KMS-11 (cell line): ENCODE results near the gene SSTR5.

Source experiments
- H2AFZ ChIP-seq: fragments of 200-600 bp; sonication (generic); 2 replicates; pipeline ENCODE4 v1.6.1; 2016; ENCODE audit warnings: antibody characterized with exemption, mixed run types, low read depth
- H3K27ac ChIP-seq: fragments of 200-600 bp; sonication (generic); 2 replicates; pipeline ENCODE4 v1.6.1; 2016; ENCODE audit warnings: mild to moderate bottlenecking, mixed run types
- H3K27me3 ChIP-seq: fragments of 200-600 bp; sonication (generic); 2 replicates; pipeline ENCODE4 v1.6.1; 2017; ENCODE audit warnings: mild to moderate bottlenecking, low read depth, mixed run types, moderate library complexity; ENCODE audit not compliant: insufficient read depth
- H3K36me3 ChIP-seq: fragments of 200-600 bp; sonication (generic); 2 replicates; pipeline ENCODE4 v1.6.1; 2017; ENCODE audit warnings: mild to moderate bottlenecking, mixed run types; ENCODE audit not compliant: insufficient read depth
- H3K4me1 ChIP-seq: fragments of 200-600 bp; sonication (generic); 2 replicates; pipeline ENCODE4 v1.6.1; 2016; ENCODE audit warnings: mild to moderate bottlenecking, low read depth, mixed run types; ENCODE audit not compliant: poor library complexity, severe bottlenecking
- H3K4me2 ChIP-seq: fragments of 200-600 bp; sonication (generic); 2 replicates; pipeline ENCODE4 v1.7.0; 2016; ENCODE audit warnings: mild to moderate bottlenecking, mixed run types
- H3K4me3 ChIP-seq: fragments of 200-600 bp; sonication (generic); IDR thresholded peaks from 2 replicates; pipeline ENCODE4 v1.6.1; 2017; ENCODE audit warnings: low read depth, low read length, mixed read lengths; ENCODE audit not compliant: insufficient read depth
- H3K79me2 ChIP-seq: fragments of 200-600 bp; sonication (generic); 2 replicates; pipeline ENCODE4 v1.6.1; 2016; ENCODE audit warnings: low read depth, mixed run types; ENCODE audit not compliant: insufficient read depth
- H3K9ac ChIP-seq: fragments of 200-600 bp; sonication (generic); 2 replicates; pipeline ENCODE4 v1.6.1; 2016; ENCODE audit warnings: mild to moderate bottlenecking, mixed run types
- H4K20me1 ChIP-seq: fragments of 200-600 bp; sonication (generic); 2 replicates; pipeline ENCODE4 v1.6.1; 2016; ENCODE audit warnings: mild to moderate bottlenecking, mixed run types; ENCODE audit not compliant: insufficient read depth
- TF ChIP-seq, protein P1 (sequence below): fragments of 200-600 bp; sonication (generic); conservative IDR thresholded peaks from 2 replicates; pipeline ENCODE4 v1.6.1; 2017; ENCODE audit warnings: low read depth, mild to moderate bottlenecking, antibody characterized with exemption, low read length, moderate library complexity, mixed read lengths

Gene SSTR5

GRCh38 chr16:1100084-1100800 is 27.7 kb downstream of the SSTR5 start:
- H3K36me3 ChIP-seq: no peaks in the 10 kb centered on the region
- H3K27me3 ChIP-seq: peaks cover 92% of the 10 kb centered on the region
- TF ChIP-seq, protein P1, sequence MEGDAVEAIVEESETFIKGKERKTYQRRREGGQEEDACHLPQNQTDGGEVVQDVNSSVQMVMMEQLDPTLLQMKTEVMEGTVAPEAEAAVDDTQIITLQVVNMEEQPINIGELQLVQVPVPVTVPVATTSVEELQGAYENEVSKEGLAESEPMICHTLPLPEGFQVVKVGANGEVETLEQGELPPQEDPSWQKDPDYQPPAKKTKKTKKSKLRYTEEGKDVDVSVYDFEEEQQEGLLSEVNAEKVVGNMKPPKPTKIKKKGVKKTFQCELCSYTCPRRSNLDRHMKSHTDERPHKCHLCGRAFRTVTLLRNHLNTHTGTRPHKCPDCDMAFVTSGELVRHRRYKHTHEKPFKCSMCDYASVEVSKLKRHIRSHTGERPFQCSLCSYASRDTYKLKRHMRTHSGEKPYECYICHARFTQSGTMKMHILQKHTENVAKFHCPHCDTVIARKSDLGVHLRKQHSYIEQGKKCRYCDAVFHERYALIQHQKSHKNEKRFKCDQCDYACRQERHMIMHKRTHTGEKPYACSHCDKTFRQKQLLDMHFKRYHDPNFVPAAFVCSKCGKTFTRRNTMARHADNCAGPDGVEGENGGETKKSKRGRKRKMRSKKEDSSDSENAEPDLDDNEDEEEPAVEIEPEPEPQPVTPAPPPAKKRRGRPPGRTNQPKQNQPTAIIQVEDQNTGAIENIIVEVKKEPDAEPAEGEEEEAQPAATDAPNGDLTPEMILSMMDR: no peak
- H4K20me1 ChIP-seq: no peaks in the 10 kb centered on the region
- no peak overlapping the region for H3K27ac ChIP-seq
- H3K4me3 ChIP-seq: no peak overlapping the region
- no peak overlapping the region for H2AFZ ChIP-seq
- no peak overlapping the region for H3K4me2 ChIP-seq
- no peak overlapping the region for H3K9ac ChIP-seq
- H3K4me1 ChIP-seq: no peaks in the 10 kb centered on the region
- no peaks in the 10 kb centered on the region for H3K79me2 ChIP-seq

GRCh38 chr16:1101133-1101532 is 28.6 kb downstream of the SSTR5 start:
- peaks cover 92% of the 10 kb centered on the region for H3K27me3 ChIP-seq
- H3K4me3 ChIP-seq: no peak overlapping the region
- H2AFZ ChIP-seq: no peak overlapping the region
- no peaks in the 10 kb centered on the region for H3K36me3 ChIP-seq
- H3K4me2 ChIP-seq: no peak overlapping the region
- no peaks in the 10 kb centered on the region for H3K4me1 ChIP-seq
- H3K27ac ChIP-seq: no peak overlapping the region
- no peaks in the 10 kb centered on the region for H4K20me1 ChIP-seq
- TF ChIP-seq, protein P1: no peak
- no peaks in the 10 kb centered on the region for H3K79me2 ChIP-seq
- H3K9ac ChIP-seq: no peak overlapping the region

GRCh38 chr16:1101573-1102332 is 29.2 kb downstream of the SSTR5 start:
- TF ChIP-seq, protein P1: no peak
- no peak overlapping the region for H3K27ac ChIP-seq
- no peaks in the 10 kb centered on the region for H4K20me1 ChIP-seq
- no peaks in the 10 kb centered on the region for H3K79me2 ChIP-seq
- no peaks in the 10 kb centered on the region for H3K4me1 ChIP-seq
- no peak overlapping the region for H3K4me3 ChIP-seq
- H3K36me3 ChIP-seq: no peaks in the 10 kb centered on the region
- peaks cover 90% of the 10 kb centered on the region for H3K27me3 ChIP-seq
- no peak overlapping the region for H2AFZ ChIP-seq
- no peak overlapping the region for H3K9ac ChIP-seq
- H3K4me2 ChIP-seq: no peak overlapping the region

- TF ChIP-seq, protein P1: no peak
These were observed 29.8 kb downstream of the SSTR5 start for GRCh38 chr16:1102333-1102700.

More at GRCh38 chr16:1102333-1102700, 29.8 kb downstream of the SSTR5 start:
- Histone ChIP-seq H4K20me1 (no peaks in the 10 kb centered on the region), H3K79me2 (no peaks in the 10 kb centered on the region), H3K27me3 (peaks cover 90% of the 10 kb centered on the region), H3K9ac (no peak overlapping the region), H3K4me2 (no peak overlapping the region), H3K4me3 (no peak overlapping the region), H2AFZ (no peak overlapping the region), H3K36me3 (no peaks in the 10 kb centered on the region), H3K4me1 (no peaks in the 10 kb centered on the region), H3K27ac (no peak overlapping the region)
